ENCODE measurements around the gene RGS7. TPM values are rescaled to one million over a fixed set of nuclear protein-coding genes. Genes with fewer than 3 reads are reported as not detected.

RGS7 gene
- total RNA-seq, 1 donor from 2014 or later, result not detected

DNA sequence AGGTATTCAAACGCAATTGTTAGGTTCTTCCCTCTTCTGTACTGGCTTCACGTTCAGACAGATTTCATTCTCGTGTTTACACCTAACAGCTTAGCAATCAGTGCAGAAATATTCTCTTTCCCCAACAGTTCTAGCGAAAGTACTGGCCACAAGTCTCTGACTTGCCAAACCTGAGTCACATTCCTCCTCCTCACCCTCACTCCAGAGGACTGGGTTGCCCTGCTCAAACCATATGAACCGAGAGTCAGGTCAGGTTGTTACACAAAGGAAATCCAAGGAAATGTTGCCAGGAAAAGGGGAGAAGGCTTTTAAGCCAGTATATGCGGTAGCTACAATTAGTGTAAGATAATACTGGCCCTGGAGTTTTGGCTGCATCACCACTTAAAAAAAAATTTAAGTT, 282.5 kb downstream of the RGS7 start:
- DNase-seq (ENCODE audit: low read depth), result no peak
- no peak for TF ChIP-seq CTCF (IDR thresholded peaks at IDR 0.05; ENCODE audit: insufficient read depth, low read length, severe bottlenecking)
- Histone ChIP-seq H3K36me3 (ENCODE audit: control insufficient read depth, insufficient read depth, low read length) (no peaks in the 10 kb centered on the region), H3K4me3 (ENCODE audit: low read depth, low read length) (no peak overlapping the region), H3K27me3 (ENCODE audit: control insufficient read depth, insufficient read depth, low read length) (no peaks in the 10 kb centered on the region)
- FAIRE-seq, result no peak

- Histone ChIP-seq H3K27me3 (ENCODE audit: control insufficient read depth, insufficient read depth, low read length) (no peaks in the 10 kb centered on the region), H3K4me3 (ENCODE audit: low read depth, low read length) (no peak overlapping the region), H3K36me3 (ENCODE audit: control insufficient read depth, insufficient read depth, low read length) (no peaks in the 10 kb centered on the region)
- no peak for TF ChIP-seq CTCF (IDR thresholded peaks at IDR 0.05; ENCODE audit: insufficient read depth, low read length, severe bottlenecking)
- no peak for DNase-seq (ENCODE audit: low read depth)
- FAIRE-seq, result no peak
These were observed 288.6 kb downstream of the RGS7 start for GRCh38 chr1:241068359-241068758.

- Histone ChIP-seq H3K4me3 (ENCODE audit: low read depth, low read length) (no peak overlapping the region), H3K36me3 (ENCODE audit: control insufficient read depth, insufficient read depth, low read length) (no peaks in the 10 kb centered on the region), H3K27me3 (ENCODE audit: control insufficient read depth, insufficient read depth, low read length) (no peaks in the 10 kb centered on the region)
- FAIRE-seq, result no peak
- DNase-seq (ENCODE audit: low read depth), result no peak
- no peak for TF ChIP-seq CTCF (IDR thresholded peaks at IDR 0.05; ENCODE audit: insufficient read depth, low read length, severe bottlenecking)
These were observed 293.7 kb downstream of the RGS7 start for GRCh38 chr1:241063276-241063675.

DNA sequence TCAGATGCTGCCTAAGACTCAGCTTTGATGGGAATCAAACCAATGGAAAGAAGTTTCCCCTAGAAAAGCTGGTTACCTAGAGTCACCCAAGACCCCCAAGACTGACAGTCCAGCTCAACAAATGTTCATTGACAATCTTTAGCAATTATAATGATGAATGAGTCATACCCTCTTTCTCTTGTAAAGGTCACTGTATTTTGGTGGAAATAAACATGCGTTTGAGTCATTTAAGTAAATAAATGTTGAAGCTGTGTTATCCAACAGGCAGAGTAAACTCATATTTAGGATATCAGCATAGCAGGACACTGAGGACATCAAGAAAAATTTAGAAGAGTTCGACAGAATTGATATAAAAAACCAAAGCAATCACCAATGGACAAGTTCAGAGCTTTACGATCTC, 295.9 kb downstream of the RGS7 start:
- Histone ChIP-seq H3K36me3 (ENCODE audit: control insufficient read depth, insufficient read depth, low read length) (no peaks in the 10 kb centered on the region), H3K4me3 (ENCODE audit: low read depth, low read length) (no peak overlapping the region), H3K27me3 (ENCODE audit: control insufficient read depth, insufficient read depth, low read length) (no peaks in the 10 kb centered on the region)
- FAIRE-seq (no peak), DNase-seq (ENCODE audit: low read depth) (no peak)
- TF ChIP-seq CTCF (IDR thresholded peaks at IDR 0.05; ENCODE audit: insufficient read depth, low read length, severe bottlenecking), result no peak

- Histone ChIP-seq H3K27me3 (ENCODE audit: control insufficient read depth, insufficient read depth, low read length) (no peaks in the 10 kb centered on the region), H3K4me3 (ENCODE audit: low read depth, low read length) (no peak overlapping the region), H3K36me3 (ENCODE audit: control insufficient read depth, insufficient read depth, low read length) (no peaks in the 10 kb centered on the region)
- no peak for DNase-seq (ENCODE audit: low read depth)
- FAIRE-seq, result no peak
- TF ChIP-seq CTCF (IDR thresholded peaks at IDR 0.05; ENCODE audit: insufficient read depth, low read length, severe bottlenecking), result no peak
These were observed 308.4 kb downstream of the RGS7 start for GRCh38 chr1:241048622-241049021.

DNA sequence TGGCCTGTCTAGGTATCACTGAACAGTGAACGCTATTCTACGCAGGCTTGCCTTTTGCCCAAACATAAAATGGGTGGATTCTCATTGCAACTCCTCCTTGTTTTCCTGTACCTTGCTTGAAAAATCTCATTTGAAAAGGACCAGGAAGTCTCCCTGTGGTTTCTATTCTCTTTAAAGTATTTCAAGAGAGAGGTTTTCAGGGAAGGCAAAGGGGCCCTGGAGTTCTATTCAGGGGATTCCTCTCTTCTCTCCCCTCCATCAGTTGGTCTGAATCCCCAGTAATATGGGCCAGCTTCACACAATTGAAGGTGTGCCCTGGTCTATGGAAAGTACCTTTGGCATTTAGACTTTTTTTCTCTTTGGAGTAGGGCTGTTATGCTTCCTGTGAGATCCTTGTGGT, 311.3 kb downstream of the RGS7 start:
- Histone ChIP-seq H3K36me3 (ENCODE audit: control insufficient read depth, insufficient read depth, low read length) (no peaks in the 10 kb centered on the region), H3K4me3 (ENCODE audit: low read depth, low read length) (no peak overlapping the region), H3K27me3 (ENCODE audit: control insufficient read depth, insufficient read depth, low read length) (no peaks in the 10 kb centered on the region)
- DNase-seq (ENCODE audit: low read depth), result no peak
- FAIRE-seq, result no peak
- TF ChIP-seq CTCF (IDR thresholded peaks at IDR 0.05; ENCODE audit: insufficient read depth, low read length, severe bottlenecking), result no peak
